ENCODE results near the gene IQCE.
A peak's percentile ranks its signal among the peaks of the same experiment; 100 is the strongest.

IQCE gene

GRCh38 chr7:2639695-2640481 is 81.1 kb downstream of the IQCE start:
- Mint-ChIP-seq H3K9me3 (no peaks in the 10 kb centered on the region), H3K27me3 (no peaks in the 10 kb centered on the region), H3K27ac (no peak overlapping the region), H3K4me3 (no peak overlapping the region), H3K4me1 (peaks cover 37% of the 10 kb centered on the region)
- DNase-seq (no peak), ATAC-seq (no peak)

DNA sequence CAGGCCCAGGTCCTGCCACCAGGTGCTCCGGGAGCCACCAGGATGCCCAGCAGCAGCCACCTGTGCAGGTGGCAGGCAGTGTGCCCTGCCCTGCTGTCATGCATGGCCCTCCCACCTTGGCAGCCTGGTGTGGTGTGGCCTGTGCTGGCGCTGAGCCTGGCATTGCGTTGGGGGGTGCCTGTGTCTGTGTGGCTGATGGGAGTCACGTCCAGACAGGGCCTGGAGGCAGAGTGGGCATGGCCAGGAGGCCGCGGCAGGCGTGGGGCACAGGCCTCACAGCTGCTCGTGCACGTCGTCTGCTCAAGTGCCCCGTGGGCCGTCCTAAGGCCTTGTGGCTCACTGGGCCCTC is 81.7 kb downstream of the IQCE start:
- ATAC-seq = no peak
- H3K4me3 Mint-ChIP-seq = no peak overlapping the region
- peaks cover 43% of the 10 kb centered on the region for H3K4me1 Mint-ChIP-seq
- no peak overlapping the region for H3K27ac Mint-ChIP-seq
- DNase-seq = no peak
- H3K27me3 Mint-ChIP-seq = no peaks in the 10 kb centered on the region
- no peaks in the 10 kb centered on the region for H3K9me3 Mint-ChIP-seq

DNA sequence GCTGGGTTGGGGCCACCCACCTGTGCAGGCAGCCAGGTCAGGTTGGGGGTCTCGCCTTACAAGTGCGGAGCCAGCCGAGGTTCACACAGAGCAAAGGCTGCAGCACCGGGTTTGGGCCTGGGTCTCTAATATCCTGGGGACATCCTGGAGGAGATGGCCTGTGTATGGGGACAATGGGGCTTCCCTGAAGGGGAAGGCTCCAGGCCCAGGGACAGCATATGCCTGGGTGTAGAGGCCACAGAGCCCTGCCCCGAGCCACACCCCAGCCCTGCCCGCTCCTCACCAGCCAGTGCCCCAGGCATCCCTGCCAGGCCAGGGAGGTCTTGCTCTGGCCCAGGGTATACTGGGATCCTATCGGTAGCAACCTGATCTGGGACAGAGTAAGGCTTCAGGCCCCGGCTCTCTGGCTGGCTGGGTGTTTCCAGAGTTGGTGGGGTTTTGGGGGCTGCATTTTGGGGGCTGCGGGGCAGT is 82.1 kb downstream of the IQCE start:
- no peak overlapping the region for H3K4me3 Mint-ChIP-seq
- peaks cover 47% of the 10 kb centered on the region for H3K4me1 Mint-ChIP-seq
- no peaks in the 10 kb centered on the region for H3K9me3 Mint-ChIP-seq
- ATAC-seq = no peak
- H3K27me3 Mint-ChIP-seq = no peaks in the 10 kb centered on the region
- DNase-seq = no peak
- peak overlapping the region in 1 of 2 donors; percentile 27 for H3K27ac Mint-ChIP-seq

DNA sequence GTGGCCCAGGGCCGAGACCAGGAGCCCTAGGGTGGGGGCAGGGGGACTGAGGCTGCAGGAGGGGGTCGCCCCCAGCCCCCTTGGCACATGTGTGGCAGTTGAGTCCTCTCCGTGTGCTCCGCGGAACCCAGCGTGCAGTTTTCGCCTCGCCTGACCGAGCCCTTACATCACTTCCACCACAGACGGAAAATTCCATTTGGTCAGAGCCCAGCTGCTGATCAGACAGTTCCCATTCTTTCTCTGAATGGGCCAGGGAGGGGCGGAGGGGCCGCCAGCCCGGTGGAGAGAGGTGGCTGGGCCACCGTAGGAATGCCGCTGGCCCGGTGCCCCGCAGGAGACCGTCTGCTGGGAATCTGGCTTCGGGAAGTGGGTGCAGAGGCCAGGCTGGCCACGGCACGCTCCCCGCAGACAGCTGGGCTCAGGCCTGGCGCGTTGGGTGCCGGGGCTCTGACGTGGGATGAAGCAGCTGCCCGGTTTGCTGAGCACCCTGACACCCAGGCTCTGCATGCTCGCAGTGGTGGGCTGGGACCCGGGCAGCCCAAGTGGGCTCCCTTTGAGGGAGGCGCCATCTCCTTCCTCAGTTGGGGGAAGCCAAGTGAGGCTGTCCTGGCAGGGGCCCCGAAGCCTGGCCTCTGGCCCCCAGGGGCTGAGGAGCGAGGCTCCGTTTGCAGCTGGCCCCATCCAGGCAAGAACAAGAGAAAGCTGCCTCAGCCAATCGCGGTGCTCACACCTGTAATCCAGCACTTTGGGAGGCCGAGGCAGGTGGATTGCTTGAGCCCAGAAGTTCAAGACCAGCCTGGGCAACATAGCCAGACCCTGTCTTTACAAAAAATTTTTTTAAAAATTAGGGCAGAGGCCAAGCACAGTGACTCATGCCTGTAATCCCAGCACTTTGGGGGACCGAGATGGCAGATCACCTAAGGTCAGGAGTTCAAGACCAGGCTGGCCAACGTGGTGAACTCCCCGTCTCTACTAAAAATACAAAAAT is 82.9 kb downstream of the IQCE start:
- DNase-seq = no peak
- no peak for ATAC-seq
- H3K4me1 Mint-ChIP-seq = peaks cover 52% of the 10 kb centered on the region
- no peaks in the 10 kb centered on the region for H3K27me3 Mint-ChIP-seq
- H3K4me3 Mint-ChIP-seq = no peak overlapping the region
- H3K27ac Mint-ChIP-seq = peak overlapping the region in 1 of 2 donors; percentile 27
- no peaks in the 10 kb centered on the region for H3K9me3 Mint-ChIP-seq

DNA sequence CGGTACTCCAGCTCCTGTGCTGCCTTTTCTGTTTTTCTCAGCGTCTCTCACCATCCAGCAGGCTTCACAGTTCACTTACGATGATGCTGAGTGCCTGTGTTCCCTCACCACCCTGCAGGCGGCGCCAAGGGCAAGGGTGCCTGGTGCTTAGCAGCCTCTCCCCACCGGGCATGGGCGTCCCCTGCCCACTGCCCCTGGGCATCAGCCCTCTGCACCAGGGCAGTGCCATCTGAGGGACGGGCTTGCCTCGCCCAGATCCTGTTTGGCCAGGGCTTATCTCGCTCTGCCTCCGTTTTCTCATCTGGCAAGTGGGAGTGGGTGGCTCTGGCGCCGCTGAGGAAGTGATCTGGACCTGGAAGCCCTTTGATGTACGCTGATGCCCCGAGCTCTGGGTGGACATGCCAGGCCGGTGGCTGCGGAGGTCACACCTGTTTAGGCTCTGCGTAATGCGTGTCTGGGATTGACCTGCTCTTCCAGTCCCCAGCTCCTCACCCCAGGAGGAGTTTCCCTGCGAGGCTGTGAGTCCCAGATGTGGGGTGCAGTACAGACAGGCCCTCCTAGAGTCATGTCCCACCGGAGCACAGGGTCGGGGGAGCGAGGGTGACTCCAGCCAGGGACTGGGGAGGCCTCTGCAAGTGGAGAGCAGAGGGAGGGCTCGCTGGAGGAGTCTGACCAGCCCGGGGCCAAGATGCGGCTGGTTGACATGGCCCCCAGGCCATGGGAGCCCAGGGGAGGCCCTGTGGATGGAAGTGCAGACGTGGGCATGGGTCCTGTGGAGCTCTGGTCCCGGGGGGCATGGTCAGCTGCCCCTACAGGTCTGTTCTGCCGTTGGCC is 84.8 kb downstream of the IQCE start:
- no peak overlapping the region for H3K4me3 Mint-ChIP-seq
- no peaks in the 10 kb centered on the region for H3K27me3 Mint-ChIP-seq
- no peaks in the 10 kb centered on the region for H3K9me3 Mint-ChIP-seq
- ATAC-seq (no peak), DNase-seq (no peak)
- H3K27ac Mint-ChIP-seq = no peak overlapping the region
- H3K4me1 Mint-ChIP-seq = peaks cover 57% of the 10 kb centered on the region

DNA sequence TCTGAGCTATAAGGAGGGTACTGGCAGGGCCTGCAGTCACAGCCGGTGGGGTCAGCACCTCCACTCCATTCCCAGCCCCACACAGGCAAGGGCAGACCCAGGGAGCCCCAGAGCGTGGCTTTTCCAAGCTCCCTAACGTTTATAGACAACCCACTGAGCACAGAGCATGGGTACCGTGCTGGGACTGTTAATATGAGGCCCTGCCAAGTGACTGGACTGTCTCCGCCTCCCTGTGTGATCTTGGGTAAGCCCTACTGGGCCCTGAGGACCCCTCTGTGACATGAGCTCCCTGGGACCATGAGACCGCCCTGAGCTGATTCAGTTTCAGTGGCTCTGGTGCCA is 85.4 kb downstream of the IQCE start:
- ATAC-seq (no peak), DNase-seq (no peak)
- peak overlapping the region in 1 of 2 donors; percentile 79 for H3K27ac Mint-ChIP-seq
- H3K4me3 Mint-ChIP-seq = peak overlapping the region in 1 of 2 donors; percentile 96
- peaks cover 56% of the 10 kb centered on the region for H3K4me1 Mint-ChIP-seq
- H3K27me3 Mint-ChIP-seq = no peaks in the 10 kb centered on the region
- no peaks in the 10 kb centered on the region for H3K9me3 Mint-ChIP-seq

DNA sequence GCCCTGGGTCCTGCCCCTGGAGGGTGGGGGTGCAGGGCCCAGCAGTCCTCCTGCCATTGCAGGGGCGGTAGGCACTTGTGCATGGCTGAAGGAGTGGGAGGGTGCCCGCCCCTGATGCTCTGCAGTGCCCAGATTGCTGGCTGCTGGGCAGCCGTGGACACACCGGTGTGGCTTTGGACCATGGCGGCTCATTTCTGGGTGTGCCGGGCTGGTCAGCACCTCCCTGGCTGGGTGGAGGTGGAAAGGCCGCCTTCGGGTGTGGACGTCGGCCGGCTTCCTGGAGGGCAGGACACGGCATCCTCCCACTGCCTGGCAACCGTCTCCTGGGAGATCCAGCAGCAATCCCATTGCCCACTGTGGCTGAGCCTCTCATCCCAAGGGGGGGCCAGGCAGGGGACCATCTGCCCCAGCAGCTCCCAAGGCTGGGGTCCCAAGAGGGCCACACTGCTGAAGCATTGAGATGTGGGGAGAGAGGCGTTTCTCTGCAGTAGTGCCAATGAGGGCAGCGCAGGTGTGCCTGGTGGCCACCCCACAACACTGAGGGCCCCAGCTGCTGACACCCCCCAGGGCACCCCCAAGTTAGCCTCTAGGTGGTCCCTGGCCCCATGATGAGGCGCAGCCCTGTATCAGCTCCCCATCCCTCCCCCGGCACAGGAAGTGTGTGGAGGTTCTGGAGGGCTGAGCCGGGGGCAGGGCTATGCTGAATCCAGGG is 85.9 kb downstream of the IQCE start:
- peak; percentile 68 for ATAC-seq

GRCh38 chr7:2645274-2645868 is 86.6 kb downstream of the IQCE start:
- ATAC-seq = peak; percentile 76
- no peaks in the 10 kb centered on the region for H3K9me3 Mint-ChIP-seq
- peak overlapping the region; percentile 86 to 96 for H3K4me3 Mint-ChIP-seq
- peak overlapping the region; percentile 97 for H3K27ac Mint-ChIP-seq
- H3K27me3 Mint-ChIP-seq = no peaks in the 10 kb centered on the region
- DNase-seq = peak; percentile 49 to 66
- peaks cover 47% of the 10 kb centered on the region for H3K4me1 Mint-ChIP-seq

More for the DNA sequence above, 85.9 kb downstream of the IQCE start:
- Mint-ChIP-seq H3K4me1 (peaks cover 53% of the 10 kb centered on the region), H3K9me3 (no peaks in the 10 kb centered on the region), H3K4me3 (peak overlapping the region; percentile 86 to 96), H3K27me3 (no peaks in the 10 kb centered on the region), H3K27ac (peak overlapping the region; percentile 97)
- DNase-seq = no peak

DNA sequence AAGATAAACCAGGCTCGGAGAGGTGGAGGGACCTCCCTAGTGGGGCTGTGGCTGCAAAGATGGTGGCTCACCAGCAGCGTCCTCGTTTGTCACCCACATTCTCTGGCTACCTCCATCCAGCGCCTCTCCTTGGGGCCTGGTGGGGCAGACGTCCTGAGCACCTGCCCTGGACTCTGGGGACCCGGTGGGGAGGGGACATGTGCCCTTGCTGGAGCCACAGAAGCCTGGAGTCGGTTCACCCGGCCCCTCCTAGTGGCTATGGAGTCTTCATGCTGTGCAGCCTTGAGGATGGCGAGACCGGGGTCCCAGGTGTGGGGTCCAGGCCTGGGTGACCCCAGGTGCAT is 87.5 kb downstream of the IQCE start:
- H3K27ac Mint-ChIP-seq = no peak overlapping the region
- no peak overlapping the region for H3K4me3 Mint-ChIP-seq
- DNase-seq (no peak), ATAC-seq (no peak)
- no peaks in the 10 kb centered on the region for H3K27me3 Mint-ChIP-seq
- peaks cover 38% of the 10 kb centered on the region for H3K4me1 Mint-ChIP-seq
- H3K9me3 Mint-ChIP-seq = no peaks in the 10 kb centered on the region

DNA sequence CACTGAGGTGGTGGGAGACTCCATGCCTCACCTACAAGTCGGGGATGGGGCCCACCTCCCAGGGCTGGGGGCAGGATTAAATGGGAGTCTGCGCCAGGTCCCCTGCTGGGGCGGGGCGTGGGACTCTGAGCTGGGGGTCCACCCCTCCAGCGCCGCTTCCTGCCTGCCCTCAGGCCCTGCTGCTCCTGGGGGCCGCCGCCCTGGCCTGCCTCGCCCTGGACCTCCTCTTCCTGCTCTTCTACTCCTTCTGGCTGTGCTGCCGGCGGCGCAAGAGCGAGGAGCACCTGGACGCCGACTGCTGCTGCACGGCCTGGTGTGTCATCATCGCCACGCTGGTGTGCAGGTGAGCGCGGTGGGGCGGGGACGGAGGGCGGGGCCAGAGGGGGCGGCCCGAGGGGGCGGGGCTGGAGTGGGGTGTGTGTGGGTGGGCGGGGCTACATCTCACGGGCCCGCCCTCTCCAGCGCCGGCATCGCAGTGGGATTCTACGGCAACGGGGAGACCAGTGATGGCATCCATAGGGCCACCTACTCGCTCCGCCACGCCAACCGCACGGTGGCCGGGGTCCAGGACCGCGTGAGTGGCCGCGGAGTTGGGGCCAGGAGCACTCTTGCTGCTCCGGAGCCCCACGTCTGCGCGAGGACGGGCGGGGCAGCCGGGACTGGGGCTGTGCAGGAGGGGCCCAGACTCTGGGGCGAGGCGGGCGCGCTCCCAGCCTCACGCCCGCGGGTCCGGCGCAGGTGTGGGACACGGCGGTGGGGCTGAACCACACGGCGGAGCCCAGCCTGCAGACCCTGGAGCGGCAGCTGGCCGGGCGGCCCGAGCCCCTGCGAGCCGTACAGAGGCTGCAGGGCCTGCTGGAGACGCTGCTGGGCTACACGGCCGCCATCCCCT is 88.1 kb downstream of the IQCE start:
- H3K9me3 Mint-ChIP-seq = no peaks in the 10 kb centered on the region
- no peaks in the 10 kb centered on the region for H3K27me3 Mint-ChIP-seq
- ATAC-seq (no peak), DNase-seq (no peak)
- H3K4me3 Mint-ChIP-seq = no peak overlapping the region
- peaks cover 37% of the 10 kb centered on the region for H3K4me1 Mint-ChIP-seq
- H3K27ac Mint-ChIP-seq = no peak overlapping the region

- no peak overlapping the region for H3K27ac Mint-ChIP-seq
- no peak for DNase-seq
- no peak overlapping the region for H3K4me3 Mint-ChIP-seq
- no peaks in the 10 kb centered on the region for H3K9me3 Mint-ChIP-seq
- H3K27me3 Mint-ChIP-seq = no peaks in the 10 kb centered on the region
- no peak for ATAC-seq
- H3K4me1 Mint-ChIP-seq = peaks cover 37% of the 10 kb centered on the region
Observed at GRCh38 chr7:2647594-2648172, 88.9 kb downstream of the IQCE start.

DNA sequence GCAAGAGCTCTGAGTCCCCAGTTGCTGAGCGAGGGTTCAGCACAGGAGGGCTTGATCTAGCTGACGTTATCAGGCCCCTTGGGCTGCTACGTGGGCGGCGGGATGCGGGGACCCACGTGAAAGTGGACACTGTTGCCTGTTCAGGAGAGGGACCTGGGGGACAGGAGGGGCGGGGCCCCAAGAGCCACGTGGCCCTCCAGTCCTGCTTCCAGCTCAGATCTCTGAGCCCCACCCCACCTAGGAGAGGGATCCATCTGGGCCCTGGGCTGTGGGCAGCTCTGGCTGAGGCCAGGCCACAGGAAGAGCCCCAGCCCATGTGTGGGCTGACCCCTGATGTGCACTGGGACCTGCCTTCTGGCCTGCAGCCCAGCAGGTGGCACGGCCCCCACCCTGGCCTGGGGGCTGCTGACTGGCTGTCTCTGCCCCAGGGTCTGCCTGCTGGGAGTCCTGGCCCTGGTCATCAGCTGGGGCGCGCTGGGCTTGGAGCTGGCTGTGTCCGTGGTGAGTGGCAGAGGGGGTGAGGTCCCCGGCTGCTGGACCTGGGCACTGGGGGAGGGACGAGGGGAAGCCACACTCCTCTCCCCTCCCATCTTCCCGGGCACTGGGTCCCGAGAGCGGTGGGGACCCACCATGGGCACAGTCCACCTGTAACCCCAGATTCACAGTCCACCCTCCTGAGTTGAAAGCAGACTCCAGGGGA is 90.5 kb downstream of the IQCE start:
- no peaks in the 10 kb centered on the region for H3K27me3 Mint-ChIP-seq
- H3K9me3 Mint-ChIP-seq = no peaks in the 10 kb centered on the region
- H3K4me3 Mint-ChIP-seq = no peak overlapping the region
- peaks cover 27% of the 10 kb centered on the region for H3K4me1 Mint-ChIP-seq
- DNase-seq (no peak), ATAC-seq (no peak)
- no peak overlapping the region for H3K27ac Mint-ChIP-seq

DNA sequence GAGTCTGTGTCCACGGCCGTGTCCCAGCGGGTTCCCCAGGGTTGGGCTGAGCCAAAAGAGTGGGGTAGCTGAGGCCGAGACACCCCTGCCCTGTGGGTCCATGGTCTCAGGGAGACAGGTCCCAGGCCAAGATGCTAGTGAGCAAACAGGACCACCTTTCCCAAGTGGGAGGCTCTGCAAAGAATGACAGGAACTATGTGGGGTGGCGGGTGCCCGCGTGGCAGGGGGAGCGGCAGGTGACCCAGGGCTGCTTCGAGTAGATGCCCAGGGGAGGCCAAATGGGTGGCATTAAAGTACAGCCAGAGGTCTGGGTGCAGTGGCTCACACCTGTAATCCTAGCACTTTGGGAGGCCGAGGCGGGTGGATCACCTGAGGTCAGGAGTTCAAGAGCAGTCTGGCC is 91.2 kb downstream of the IQCE start:
- no peak overlapping the region for H3K4me3 Mint-ChIP-seq
- no peak overlapping the region for H3K27ac Mint-ChIP-seq
- no peaks in the 10 kb centered on the region for H3K27me3 Mint-ChIP-seq
- no peak for ATAC-seq
- peaks cover 20% of the 10 kb centered on the region for H3K4me1 Mint-ChIP-seq
- no peaks in the 10 kb centered on the region for H3K9me3 Mint-ChIP-seq
- DNase-seq = no peak
